Measurements from ENCODE around the gene ELOVL6.
"Not testable (repeated sequence)": the region's sequence is repeated elsewhere in the genome, so short reads cannot be mapped to it uniquely, and the experiment has no call there.

Gene ELOVL6

GRCh38 chr4:110198435-110199416 is at the start of gene ELOVL6:
Gene ELOVL6 (minus strand): TSS chr4:110198615. CDS start chr4:110198335, 280 bp downstream.
- DNase-seq = peak; percentile 58 to 63

DNA sequence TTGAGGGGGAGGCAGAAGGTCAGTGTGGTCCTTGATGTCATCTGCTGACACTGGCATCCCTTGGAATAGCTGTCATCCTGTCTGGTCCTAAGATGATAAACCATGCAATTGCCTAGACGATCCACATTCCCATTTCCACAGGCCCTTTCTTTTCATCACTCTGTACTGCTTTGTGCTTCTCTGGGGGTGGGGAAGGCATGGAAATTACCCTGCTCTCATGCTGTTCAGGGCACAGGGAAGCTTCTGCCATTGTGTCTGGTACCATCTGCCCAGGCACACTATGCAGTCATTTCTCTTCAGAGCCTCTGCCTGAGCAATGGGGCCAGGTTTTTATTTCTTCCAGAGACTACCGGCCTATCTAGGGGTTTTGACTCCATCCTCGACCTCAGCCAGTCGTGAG is 49.7 kb upstream of the ELOVL6 start:
- DNase-seq = no peak

DNA sequence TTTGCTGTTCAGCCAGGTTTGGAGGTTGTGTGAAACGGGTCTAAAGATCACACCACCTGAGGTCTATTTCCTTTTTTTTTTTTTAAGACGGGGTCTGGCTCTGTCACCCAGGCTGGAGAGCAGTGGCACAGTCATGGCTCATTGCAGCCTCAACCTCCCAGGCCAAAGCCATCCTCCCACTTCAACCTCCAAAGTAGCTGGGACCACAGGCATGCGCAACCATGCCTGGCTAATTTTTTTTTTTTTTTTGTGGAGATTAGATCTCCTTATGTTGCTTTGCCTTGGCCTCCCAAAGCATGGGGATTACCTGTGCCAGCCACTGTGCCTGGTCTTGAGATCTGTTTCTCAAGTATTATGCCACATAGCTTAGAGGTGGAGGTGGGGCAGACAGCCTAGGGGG is 49.2 kb upstream of the ELOVL6 start:
- no peak for DNase-seq

- no peak for DNase-seq
Measured at GRCh38 chr4:110245577-110245976, 47.2 kb upstream of the ELOVL6 start.

DNA sequence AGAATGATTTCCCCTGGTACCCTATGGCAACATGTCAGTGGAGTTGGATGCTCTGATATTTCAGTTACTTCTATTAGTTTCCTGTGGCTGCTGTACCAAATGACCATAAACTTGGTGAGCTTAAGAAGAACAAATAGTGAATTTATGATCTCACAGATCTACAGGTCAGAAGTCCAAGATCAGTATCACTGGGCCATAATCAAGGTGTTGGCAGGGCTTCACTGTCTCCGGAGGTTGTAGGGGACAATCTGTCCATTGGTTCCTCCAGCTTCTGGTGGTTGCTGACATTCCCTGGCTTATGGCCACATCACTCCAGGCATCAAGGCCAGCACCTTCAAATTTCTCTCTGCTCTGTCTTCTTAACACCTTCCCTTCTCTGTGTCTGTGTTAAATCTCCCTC is 37.9 kb upstream of the ELOVL6 start:
- DNase-seq = no peak

DNA sequence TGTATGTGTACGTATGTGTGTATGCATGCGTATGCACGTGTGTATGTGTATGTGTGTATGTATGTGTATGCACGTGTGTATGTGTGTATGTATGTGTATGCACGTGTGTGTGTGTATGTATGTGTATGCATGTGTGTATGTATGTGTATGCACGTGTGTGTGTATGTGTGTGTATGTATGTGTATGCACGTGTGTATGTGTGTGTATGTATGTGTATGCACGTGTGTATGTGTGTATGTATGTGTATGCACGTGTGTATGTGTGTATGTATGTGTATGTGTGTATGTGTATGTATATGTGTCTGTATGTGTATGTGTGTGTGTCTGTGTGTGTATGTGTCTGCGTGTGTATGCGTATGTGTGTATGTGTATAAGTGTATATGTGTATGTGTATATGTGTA is 35.2 kb upstream of the ELOVL6 start:
- DNase-seq = not testable (repeated sequence)

GRCh38 chr4:110231869-110232268 is 33.5 kb upstream of the ELOVL6 start:
- no peak for DNase-seq

- no peak for DNase-seq
Measured at GRCh38 chr4:110229266-110229665, 30.9 kb upstream of the ELOVL6 start.

GRCh38 chr4:110224812-110225211 is 26.4 kb upstream of the ELOVL6 start:
- no peak for DNase-seq

DNA sequence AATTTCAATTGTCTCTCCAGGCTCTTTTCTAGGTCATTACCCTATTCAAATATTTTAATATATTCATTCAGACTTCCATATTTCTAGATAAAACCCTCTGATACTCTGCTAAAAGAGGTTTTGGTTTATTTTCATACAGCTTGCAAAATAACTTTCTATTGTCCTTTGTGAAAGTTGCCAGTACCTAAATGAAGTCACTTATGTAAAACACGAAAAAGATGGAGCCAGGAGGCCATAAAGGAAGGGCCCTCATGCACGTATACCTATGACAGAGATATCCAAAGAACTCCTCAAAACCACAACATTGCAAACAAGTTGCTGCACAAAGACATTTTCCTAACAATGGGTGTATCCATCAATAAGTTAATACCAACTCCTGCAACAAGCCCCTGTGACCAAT is 25.7 kb upstream of the ELOVL6 start:
- no peak for DNase-seq

DNA sequence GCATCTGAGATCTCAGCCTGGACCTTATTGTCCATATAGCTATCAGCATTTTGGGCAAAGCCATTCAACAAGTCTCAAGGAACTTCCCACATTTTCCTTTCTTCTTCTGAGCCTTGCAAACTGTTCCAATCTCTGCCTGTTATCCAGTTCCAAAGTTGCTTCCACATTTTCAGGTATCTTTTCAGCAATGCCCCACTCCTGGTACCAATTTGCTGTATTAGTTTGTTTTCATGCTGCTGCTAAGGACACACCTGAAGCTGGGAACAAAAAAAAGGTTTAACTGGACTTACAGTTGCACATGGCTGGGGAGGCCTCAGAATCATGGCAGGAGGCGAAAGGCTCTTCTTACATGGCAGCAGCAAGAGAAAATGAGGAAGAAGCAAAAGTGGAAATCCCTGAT is 20.5 kb upstream of the ELOVL6 start:
- not testable (repeated sequence) for DNase-seq

GRCh38 chr4:110217181-110217580 is 18.8 kb upstream of the ELOVL6 start:
- not testable (repeated sequence) for DNase-seq

DNA sequence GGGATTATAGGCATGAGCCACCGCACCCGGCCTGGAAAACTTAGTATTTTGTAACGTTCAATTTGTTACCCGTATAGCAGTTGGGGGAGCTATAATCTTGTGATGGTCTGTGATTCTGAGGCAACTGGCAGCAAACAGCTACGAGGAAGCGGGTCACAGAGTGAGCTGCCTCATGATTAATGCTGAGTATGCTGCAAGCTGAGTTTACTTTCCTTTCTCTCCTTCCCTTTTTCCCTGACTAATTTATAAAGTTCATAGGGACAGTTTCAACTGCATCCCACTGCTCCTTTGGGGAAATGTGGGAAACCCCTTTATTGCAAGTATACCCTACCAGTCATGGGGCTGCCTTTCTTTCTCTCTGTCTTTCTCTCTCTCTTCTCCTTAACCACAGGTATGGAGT is 17.7 kb upstream of the ELOVL6 start:
- DNase-seq = no peak

DNA sequence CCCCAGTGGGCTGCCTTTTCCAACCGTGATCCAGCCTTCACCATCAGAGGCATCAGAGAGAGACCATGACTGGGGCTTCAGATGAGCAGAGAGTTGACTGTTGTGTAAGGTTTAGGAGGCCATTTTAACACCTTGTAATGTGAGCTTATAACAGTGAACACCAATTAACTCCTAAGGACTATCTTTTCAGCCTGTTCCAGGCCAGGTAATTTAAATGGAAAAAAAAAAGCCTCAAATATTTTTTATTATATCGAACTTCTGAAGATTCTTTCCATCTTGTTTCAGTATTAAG is 13.3 kb upstream of the ELOVL6 start:
- no peak for DNase-seq

- no peak for DNase-seq
Measured at GRCh38 chr4:110211007-110211769, 12.8 kb upstream of the ELOVL6 start.

GRCh38 chr4:110208419-110208818 is 10.0 kb upstream of the ELOVL6 start:
- DNase-seq = no peak

DNA sequence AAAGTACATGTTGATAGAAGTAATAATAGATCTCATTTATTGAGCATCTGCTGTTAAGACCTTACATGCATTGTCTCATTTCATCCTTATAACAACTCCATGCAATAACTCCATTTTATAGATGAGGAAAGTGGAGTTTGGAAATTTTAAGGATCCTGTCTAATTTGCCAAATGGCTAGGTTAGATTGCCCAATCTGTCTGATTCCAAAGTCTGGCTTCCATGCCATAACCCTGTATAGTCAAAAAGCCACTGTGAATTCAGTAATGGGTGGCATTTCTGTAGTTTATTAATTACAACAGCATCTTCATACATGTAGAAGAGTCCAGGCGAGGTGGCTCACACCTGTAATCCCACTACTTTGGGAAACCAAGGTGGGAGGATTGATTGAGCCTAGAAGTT is 8.8 kb upstream of the ELOVL6 start:
- DNase-seq = no peak

DNA sequence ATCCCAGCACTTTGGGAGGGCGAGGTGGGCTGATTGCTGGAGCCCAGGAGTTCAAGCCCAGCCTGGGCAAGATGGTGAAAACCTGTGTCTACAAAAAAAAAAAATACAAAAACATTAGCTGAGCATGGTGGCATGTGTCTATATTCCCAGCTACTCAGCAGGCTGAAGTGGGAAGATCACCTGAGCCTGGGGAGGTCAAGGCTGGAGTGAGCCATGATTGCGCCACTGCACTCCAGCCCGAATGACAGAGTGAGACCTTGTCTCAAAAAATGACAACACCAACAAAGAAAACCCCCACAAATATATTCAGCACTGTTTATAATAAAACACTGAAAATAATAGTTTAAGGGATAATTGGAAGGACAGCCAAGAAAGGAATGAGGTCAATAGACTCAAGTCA is 3.6 kb upstream of the ELOVL6 start:
- no peak for DNase-seq

GRCh38 chr4:110201502-110201901 is 3.1 kb upstream of the ELOVL6 start:
- DNase-seq = no peak

- DNase-seq = no peak
Measured at GRCh38 chr4:110200689-110201088, 2.3 kb upstream of the ELOVL6 start.

- DNase-seq = no peak
Measured at GRCh38 chr4:110198049-110198434, 373 bp downstream of the ELOVL6 start.

DNA sequence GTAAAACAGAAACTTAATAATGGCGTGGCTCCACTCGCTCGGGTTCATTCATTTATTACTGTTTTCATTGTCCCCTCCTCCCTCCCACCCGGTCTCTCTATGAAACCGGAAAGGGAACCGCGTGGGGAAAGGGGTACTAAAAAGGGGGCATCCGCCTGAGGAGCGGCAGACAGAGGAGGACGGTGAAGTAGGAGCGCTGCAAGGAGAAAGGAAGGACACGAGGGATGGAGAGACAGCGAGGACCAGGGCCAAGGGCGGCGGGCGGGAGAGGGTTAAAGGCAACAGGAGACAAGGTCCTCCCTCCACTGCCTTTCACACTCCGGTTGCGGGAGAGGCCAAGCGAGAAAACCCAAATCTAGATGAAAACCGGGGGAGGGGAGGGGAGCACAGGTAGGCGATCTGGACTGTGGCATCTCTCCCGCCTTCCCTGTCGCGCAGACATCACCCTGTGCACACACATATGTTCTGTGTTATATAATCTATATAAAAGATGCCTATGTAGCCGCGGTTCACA is 829 bp downstream of the ELOVL6 start:
- peak; percentile 76 to 77 for DNase-seq

- DNase-seq = peak in 1 of 2 experiments; percentile 78
Measured at GRCh38 chr4:110196871-110197528, 1.4 kb downstream of the ELOVL6 start.
